HPDE6-E6E7 (cell line): ENCODE measurements around the gene PRKCA.
"Not testable (repeated sequence)": the region's sequence is repeated elsewhere in the genome, so short reads cannot be mapped to it uniquely, and the experiment has no call there.

ENCODE experiments used
- DNase-seq: peaks from one replicate; pipeline ENCODE4 v3.0.0; 2011; ENCODE audit warnings: missing footprints; ENCODE audit errors: extremely low spot score

Gene PRKCA

GRCh38 chr17:66713533-66714042 is 411.2 kb downstream of the PRKCA start:
- DNase-seq = no peak

- no peak for DNase-seq
Measured at GRCh38 chr17:66714046-66715023, 411.9 kb downstream of the PRKCA start.

GRCh38 chr17:66715076-66715675 is 412.8 kb downstream of the PRKCA start:
- no peak for DNase-seq

- peak; percentile 77 for DNase-seq
Measured at GRCh38 chr17:66715745-66716156, 413.3 kb downstream of the PRKCA start.

GRCh38 chr17:66716236-66717026 is 414.0 kb downstream of the PRKCA start:
- DNase-seq = no peak

GRCh38 chr17:66717641-66718058 is 415.2 kb downstream of the PRKCA start:
- DNase-seq = peak; percentile 74

GRCh38 chr17:66720027-66720426 is 417.6 kb downstream of the PRKCA start:
- no peak for DNase-seq

- DNase-seq = no peak
Measured at GRCh38 chr17:66720567-66720966, 418.2 kb downstream of the PRKCA start.

- no peak for DNase-seq
Measured at GRCh38 chr17:66722341-66722740, 419.9 kb downstream of the PRKCA start.

GRCh38 chr17:66724581-66725341 is 422.3 kb downstream of the PRKCA start:
- DNase-seq = no peak

GRCh38 chr17:66725438-66725837 is 423.0 kb downstream of the PRKCA start:
- not testable (repeated sequence) for DNase-seq

GRCh38 chr17:66725956-66726355 is 423.5 kb downstream of the PRKCA start:
- no peak for DNase-seq

- DNase-seq = no peak
Measured at GRCh38 chr17:66726371-66726770, 424.0 kb downstream of the PRKCA start.

- DNase-seq = no peak
Measured at GRCh38 chr17:66726846-66727245, 424.4 kb downstream of the PRKCA start.

GRCh38 chr17:66727634-66728570 is 425.5 kb downstream of the PRKCA start:
- DNase-seq = peak; percentile 67

- no peak for DNase-seq
Measured at GRCh38 chr17:66730461-66730923, 428.1 kb downstream of the PRKCA start.

GRCh38 chr17:66733759-66734158 is 431.3 kb downstream of the PRKCA start:
- no peak for DNase-seq

- DNase-seq = no peak
Measured at GRCh38 chr17:66734186-66734943, 432.0 kb downstream of the PRKCA start.

- no peak for DNase-seq
Measured at GRCh38 chr17:66737524-66737923, 435.1 kb downstream of the PRKCA start.
